ENCODE results near the gene CD44.

Gene CD44

DNA sequence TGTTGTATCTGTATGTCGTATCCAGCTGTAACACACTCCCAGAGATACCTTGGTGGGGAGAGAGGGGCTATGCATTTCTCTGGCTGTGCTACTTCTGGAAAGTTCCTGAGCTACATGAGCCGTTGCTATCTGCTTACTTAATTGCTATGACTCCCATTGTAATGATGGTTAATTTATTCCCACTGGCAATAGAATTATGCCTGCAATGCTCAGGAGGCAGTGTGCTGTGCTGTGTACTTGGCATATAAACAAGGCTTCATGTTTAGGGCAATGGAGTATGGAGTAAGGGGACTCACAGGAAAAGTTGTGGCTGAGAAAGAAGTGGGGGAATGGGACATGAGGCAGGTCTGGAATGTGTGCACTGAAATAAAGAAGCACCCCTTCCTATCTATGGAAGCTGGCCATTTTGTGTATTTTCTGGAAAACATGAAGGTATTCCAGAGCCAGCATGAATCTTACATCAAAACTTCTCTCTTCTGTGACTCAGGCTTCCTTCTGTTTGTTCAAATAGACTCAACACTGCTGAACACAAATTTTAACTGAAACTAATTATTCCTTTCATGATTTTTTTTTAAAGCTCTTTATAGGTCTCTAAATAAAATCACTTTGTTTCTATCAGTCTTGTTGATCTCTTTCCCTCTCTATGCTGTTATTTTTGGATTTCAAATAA, 40.6 kb downstream of the CD44 start:
- Histone ChIP-seq H3K9me2 (replicated peaks; ENCODE audit: insufficient read depth, low read length) (no peaks in the 10 kb centered on the region), H3K27me3 (ENCODE audit: low read length) (no peaks in the 10 kb centered on the region), H3K4me2 (ENCODE audit: low read depth, low read length, poor library complexity, severe bottlenecking) (no peak overlapping the region), H3K79me2 (ENCODE audit: insufficient read depth, low read length) (no peaks in the 10 kb centered on the region), H2AFZ (ENCODE audit: low read depth, low read length, severe bottlenecking) (no peak overlapping the region), H3K27ac (ENCODE audit: low read depth, low read length) (no peak overlapping the region), H3K36me3 (ENCODE audit: low read length) (no peaks in the 10 kb centered on the region), H4K20me1 (ENCODE audit: low read depth, low read length) (no peaks in the 10 kb centered on the region), H3F3A (ENCODE audit: insufficient read depth) (no peaks in the 10 kb centered on the region), H3K4me3 (ENCODE audit: insufficient read depth, low read length, poor library complexity, severe bottlenecking) (no peak overlapping the region), H3K9me3 (ENCODE audit: insufficient read depth, low read length) (no peaks in the 10 kb centered on the region), H3K9ac (ENCODE audit: low read length) (no peak overlapping the region)
- no peak for TF ChIP-seq EZH2phosphoT487 (conservative IDR thresholded peaks at IDR 0.05; ENCODE audit: low read length)
- TF ChIP-seq, protein P1, sequence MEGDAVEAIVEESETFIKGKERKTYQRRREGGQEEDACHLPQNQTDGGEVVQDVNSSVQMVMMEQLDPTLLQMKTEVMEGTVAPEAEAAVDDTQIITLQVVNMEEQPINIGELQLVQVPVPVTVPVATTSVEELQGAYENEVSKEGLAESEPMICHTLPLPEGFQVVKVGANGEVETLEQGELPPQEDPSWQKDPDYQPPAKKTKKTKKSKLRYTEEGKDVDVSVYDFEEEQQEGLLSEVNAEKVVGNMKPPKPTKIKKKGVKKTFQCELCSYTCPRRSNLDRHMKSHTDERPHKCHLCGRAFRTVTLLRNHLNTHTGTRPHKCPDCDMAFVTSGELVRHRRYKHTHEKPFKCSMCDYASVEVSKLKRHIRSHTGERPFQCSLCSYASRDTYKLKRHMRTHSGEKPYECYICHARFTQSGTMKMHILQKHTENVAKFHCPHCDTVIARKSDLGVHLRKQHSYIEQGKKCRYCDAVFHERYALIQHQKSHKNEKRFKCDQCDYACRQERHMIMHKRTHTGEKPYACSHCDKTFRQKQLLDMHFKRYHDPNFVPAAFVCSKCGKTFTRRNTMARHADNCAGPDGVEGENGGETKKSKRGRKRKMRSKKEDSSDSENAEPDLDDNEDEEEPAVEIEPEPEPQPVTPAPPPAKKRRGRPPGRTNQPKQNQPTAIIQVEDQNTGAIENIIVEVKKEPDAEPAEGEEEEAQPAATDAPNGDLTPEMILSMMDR (IDR thresholded peaks at IDR 0.05; ENCODE audit: insufficient read depth, low read length, poor library complexity, severe bottlenecking), result no peak

DNA sequence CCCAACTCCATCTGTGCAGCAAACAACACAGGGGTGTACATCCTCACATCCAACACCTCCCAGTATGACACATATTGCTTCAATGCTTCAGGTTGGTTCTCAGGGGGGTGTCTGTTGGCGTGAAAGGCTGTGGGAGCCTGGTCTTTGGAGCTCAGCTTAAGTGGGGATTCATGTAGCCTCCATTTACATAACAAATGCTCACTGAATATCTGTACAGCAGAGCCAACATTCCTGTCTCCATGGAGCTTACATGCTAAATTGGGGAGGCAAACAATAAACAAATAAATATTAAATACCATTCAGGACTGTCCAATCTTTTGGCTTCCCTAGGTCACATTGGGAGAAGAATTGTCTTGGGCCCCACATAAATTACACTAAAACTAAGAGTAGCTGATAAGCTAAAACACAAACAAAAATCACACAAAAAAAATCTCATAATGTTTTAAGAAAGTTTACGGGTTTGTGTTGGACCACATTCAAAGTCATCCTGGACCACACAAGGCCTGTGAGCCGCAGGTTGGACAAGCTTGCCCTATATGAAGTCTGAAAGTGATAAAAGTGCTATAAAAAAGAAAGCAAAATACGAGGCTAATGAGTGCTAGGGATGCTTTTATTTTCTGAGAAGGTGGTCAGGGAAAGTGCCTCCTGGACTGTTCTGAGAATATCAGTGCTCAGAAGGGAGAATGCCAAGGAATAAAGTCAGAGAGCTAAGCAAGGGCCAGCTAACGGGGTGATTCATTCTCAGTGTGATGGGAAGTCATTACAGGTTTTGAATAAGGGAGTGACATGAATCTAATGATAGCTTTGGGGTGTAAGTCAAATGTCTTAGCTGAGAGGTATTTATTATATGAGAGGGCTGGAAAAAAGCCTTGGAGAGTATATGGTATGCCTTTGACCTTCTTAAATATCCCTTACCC, 41.6 kb downstream of the CD44 start:
- no peak overlapping the region for H3K4me3 ChIP-seq (ENCODE audit: insufficient read depth, low read length, poor library complexity, severe bottlenecking)
- no peaks in the 10 kb centered on the region for H3K27me3 ChIP-seq (ENCODE audit: low read length)
- H3K9me3 ChIP-seq (ENCODE audit: insufficient read depth, low read length), result no peaks in the 10 kb centered on the region
- H3K27ac ChIP-seq (ENCODE audit: low read depth, low read length), result no peak overlapping the region
- no peak overlapping the region for H2AFZ ChIP-seq (ENCODE audit: low read depth, low read length, severe bottlenecking)
- H3K79me2 ChIP-seq (ENCODE audit: insufficient read depth, low read length), result no peaks in the 10 kb centered on the region
- no peaks in the 10 kb centered on the region for H3K9me2 ChIP-seq (replicated peaks; ENCODE audit: insufficient read depth, low read length)
- no peaks in the 10 kb centered on the region for H3F3A ChIP-seq (ENCODE audit: insufficient read depth)
- H3K9ac ChIP-seq (ENCODE audit: low read length), result no peak overlapping the region
- no peaks in the 10 kb centered on the region for H4K20me1 ChIP-seq (ENCODE audit: low read depth, low read length)
- no peak overlapping the region for H3K4me2 ChIP-seq (ENCODE audit: low read depth, low read length, poor library complexity, severe bottlenecking)
- no peak for TF ChIP-seq EZH2phosphoT487 (conservative IDR thresholded peaks at IDR 0.05; ENCODE audit: low read length)
- TF ChIP-seq, protein P1 (IDR thresholded peaks at IDR 0.05; ENCODE audit: insufficient read depth, low read length, poor library complexity, severe bottlenecking), result no peak
- H3K36me3 ChIP-seq (ENCODE audit: low read length), result no peaks in the 10 kb centered on the region

DNA sequence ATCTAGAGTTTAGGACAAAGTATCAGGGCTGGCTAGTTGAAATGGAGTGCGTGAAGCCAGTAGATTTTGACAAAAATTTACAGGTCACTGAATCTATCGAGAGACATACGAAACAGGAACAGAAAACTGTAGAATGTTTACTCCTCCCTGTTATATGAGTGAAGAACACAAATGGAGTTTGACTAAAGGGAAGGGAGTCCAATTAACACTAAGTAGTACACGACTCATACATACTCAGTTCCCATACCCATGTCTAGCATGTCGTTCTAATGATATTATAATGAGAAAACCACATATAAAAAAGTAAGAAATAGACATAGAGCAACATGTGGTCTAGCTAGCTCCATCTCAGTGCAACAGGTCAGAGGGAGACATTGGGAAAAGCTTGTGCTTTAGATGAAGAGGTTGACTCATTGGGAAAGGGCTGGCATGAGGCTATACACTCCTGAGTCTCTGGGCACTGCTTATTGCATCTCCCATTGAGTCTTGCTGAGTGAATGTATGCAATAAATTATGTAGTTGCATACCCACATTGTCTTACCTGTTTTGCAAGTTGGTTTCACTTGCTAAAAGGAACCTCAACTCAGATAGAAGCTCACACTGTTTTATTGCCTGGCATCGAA, 43.5 kb downstream of the CD44 start:
- Histone ChIP-seq H3K4me2 (ENCODE audit: low read depth, low read length, poor library complexity, severe bottlenecking) (no peak overlapping the region), H2AFZ (ENCODE audit: low read depth, low read length, severe bottlenecking) (no peak overlapping the region), H3K27ac (ENCODE audit: low read depth, low read length) (no peak overlapping the region), H3K9ac (ENCODE audit: low read length) (no peak overlapping the region), H3K36me3 (ENCODE audit: low read length) (no peaks in the 10 kb centered on the region), H3K27me3 (ENCODE audit: low read length) (no peaks in the 10 kb centered on the region), H3K79me2 (ENCODE audit: insufficient read depth, low read length) (no peaks in the 10 kb centered on the region), H3K4me3 (ENCODE audit: insufficient read depth, low read length, poor library complexity, severe bottlenecking) (no peak overlapping the region), H4K20me1 (ENCODE audit: low read depth, low read length) (no peaks in the 10 kb centered on the region), H3F3A (ENCODE audit: insufficient read depth) (no peaks in the 10 kb centered on the region), H3K9me3 (ENCODE audit: insufficient read depth, low read length) (no peaks in the 10 kb centered on the region), H3K9me2 (replicated peaks; ENCODE audit: insufficient read depth, low read length) (no peaks in the 10 kb centered on the region)
- TF ChIP-seq, protein P1 (IDR thresholded peaks at IDR 0.05; ENCODE audit: insufficient read depth, low read length, poor library complexity, severe bottlenecking), result no peak
- no peak for TF ChIP-seq EZH2phosphoT487 (conservative IDR thresholded peaks at IDR 0.05; ENCODE audit: low read length)

Measured in SU-DHL-6 (cell line).